HCT116 (cell line): ENCODE results near the gene HIF1A. TPM values are rescaled to one million over a fixed set of nuclear protein-coding genes. Genes with fewer than 3 reads are reported as not detected.

Experiments
- ATAC-seq: fragments of 200-7000 bp; cut with Tn5 transposase; 2 replicates; pipeline ENCODE4 v1.9.1; 2020; ENCODE audit warnings: mild to moderate bottlenecking, moderate library complexity
- BruUV-seq: library from RNA; stranded (reverse); fragments of 400-500 nt; replicated peaks from 2 replicates; lab custom pipeline; 2021; lab: Mats Ljungman, UMichigan
- CTCF ChIA-PET: fragments of 300-600 bp; sonication (Branson Sonifier 250); formaldehyde crosslinking; loops from one replicate; lab custom pipeline; 2021; ENCODE audit warnings: antibody characterized with exemption; lab: Charles Lee
- POLR2A ChIA-PET: fragments of 300-600, 350-600 bp; sonication (Branson Sonifier 250); formaldehyde crosslinking; loops from one replicate; lab custom pipeline; 2021; ENCODE audit warnings: antibody characterized with exemption; lab: Charles Lee
- RAD21 ChIA-PET, 2 experiments: fragments of 300-600 bp; sonication (Branson Sonifier 250); formaldehyde crosslinking; loops; one replicate each; lab custom pipeline; 2023; ENCODE audit warnings: low total read pairs in 2 of 2; ENCODE audit not compliant: uncharacterized antibody in 2 of 2, unreplicated experiment in 2 of 2, low non-redundant PET in 1 of 2; lab: Charles Lee
- DNase-seq: peaks from one replicate; pipeline ENCODE4 v3.0.0-alpha.2; 2010; ENCODE audit warnings: low read depth, low spot score
- H2AFZ ChIP-seq: fragments of 200-600 bp; shearing (Covaris generic), sonication (generic); 2 replicates; pipeline ENCODE4 v1.6.1; 2017; ENCODE audit warnings: low read depth, mixed run types, mixed read lengths, antibody characterized with exemption, low read length; ENCODE audit not compliant: poor library complexity, severe bottlenecking
- H3K27ac ChIP-seq: 2 replicates; pipeline ENCODE4 v1.5.1; 2012; ENCODE audit warnings: low read depth, low read length
- H3K27me3 ChIP-seq: fragments of 200-600 bp; sonication (generic); 2 replicates; pipeline ENCODE4 v1.6.1; 2016; ENCODE audit warnings: mixed run types, low read length, mixed read lengths; ENCODE audit not compliant: insufficient read depth
- H3K36me3 ChIP-seq, 2 experiments: fragments of 200-500 bp in 1 of 2; fragments of 200-600 bp in 1 of 2; sonication (Bioruptor generic) in 1 of 2; sonication (generic) in 1 of 2; 2 replicates each; pipeline versions ENCODE4 v1.5.1 to v1.6.1; 2014 to 2016; ENCODE audit warnings: low read length in 2 of 2, inconsistent platforms in 1 of 2, mixed read lengths in 1 of 2, mixed run types in 1 of 2; ENCODE audit not compliant: insufficient read depth in 2 of 2, control insufficient read depth in 1 of 2
- H3K4me1 ChIP-seq, 2 experiments: fragments of 200-600 bp in 1 of 2; sonication (generic) in 1 of 2; 2 replicates each; pipeline versions ENCODE4 v1.5.1 to v1.6.1; 2012 to 2017; ENCODE audit warnings: low read length in 2 of 2, inconsistent platforms in 1 of 2, mild to moderate bottlenecking in 1 of 2, mixed read lengths in 1 of 2, mixed run types in 1 of 2, moderate library complexity in 1 of 2; ENCODE audit not compliant: insufficient read depth in 2 of 2, control insufficient read depth in 1 of 2
- H3K4me2 ChIP-seq: fragments of 200-600 bp; sonication (generic); 2 replicates; pipeline ENCODE4 v1.6.1; 2017; ENCODE audit warnings: mixed run types, low read length, mixed read lengths
- H3K4me3 ChIP-seq, 2 experiments: fragments of 200-600 bp in 1 of 2; sonication (generic) in 1 of 2; replicated peaks in 1 of 2; 2 replicates each; pipeline ENCODE4 v1.5.1; 2011 to 2016; ENCODE audit warnings: low read length in 2 of 2, control low read depth in 1 of 2, low read depth in 1 of 2, mild to moderate bottlenecking in 1 of 2, mixed read lengths in 1 of 2, mixed run types in 1 of 2
- H3K79me2 ChIP-seq: fragments of 200-600 bp; sonication (generic); 2 replicates; pipeline ENCODE4 v1.6.1; 2017; ENCODE audit warnings: mild to moderate bottlenecking, mixed run types, low read length, moderate library complexity, mixed read lengths; ENCODE audit not compliant: insufficient read depth
- H3K9ac ChIP-seq: fragments of 200-600 bp; sonication (generic); 2 replicates; pipeline ENCODE4 v1.6.1; 2016; ENCODE audit warnings: low read length, mixed read lengths
- H3K9me2 ChIP-seq: fragments of 200-600 bp; sonication (generic), shearing (Covaris generic); 2 replicates; pipeline ENCODE4 v1.6.1; 2017; ENCODE audit warnings: mixed run types, mild to moderate bottlenecking, moderate library complexity; ENCODE audit not compliant: insufficient read depth
- H3K9me3 ChIP-seq, 2 experiments: fragments of 200-500 bp in 1 of 2; fragments of 200-600 bp in 1 of 2; sonication (Bioruptor generic) in 1 of 2; sonication (generic) in 1 of 2; 2 replicates each; pipeline ENCODE4 v1.6.1; 2014 to 2017; ENCODE audit warnings: low read length in 2 of 2, mixed read lengths in 2 of 2, inconsistent platforms in 1 of 2, low read depth in 1 of 2, mild to moderate bottlenecking in 1 of 2, mixed run types in 1 of 2, moderate library complexity in 1 of 2; ENCODE audit not compliant: control insufficient read depth in 1 of 2, insufficient read depth in 1 of 2
- H4K20me1 ChIP-seq: fragments of 200-600 bp; sonication (generic), shearing (Covaris generic); 2 replicates; pipeline ENCODE4 v1.6.1; 2017; ENCODE audit warnings: mixed run types, mild to moderate bottlenecking, moderate library complexity; ENCODE audit not compliant: insufficient read depth
- CBX3 ChIP-seq: IDR thresholded peaks from 2 replicates; pipeline ENCODE4 v1.6.1; 2012; ENCODE audit warnings: low read depth
- CEBPB ChIP-seq: IDR thresholded peaks from 2 replicates; pipeline ENCODE4 v1.6.1; 2012; ENCODE audit warnings: low read depth
- EGR1 ChIP-seq: IDR thresholded peaks from 2 replicates; pipeline ENCODE4 v1.6.1; 2012; ENCODE audit warnings: low read depth
- ELF1 ChIP-seq: IDR thresholded peaks from 2 replicates; pipeline ENCODE4 v1.6.1; 2012; ENCODE audit warnings: low read depth, borderline replicate concordance
- EZH2 ChIP-seq: fragments of 200-600 bp; sonication (generic); IDR thresholded peaks from 2 replicates; pipeline ENCODE4 v1.6.1; 2017; ENCODE audit warnings: antibody characterized with exemption, mixed run types
- EZH2phosphoT487 ChIP-seq: fragments of 200-600 bp; IDR thresholded peaks from 2 replicates; pipeline ENCODE4 v1.6.1; 2018; ENCODE audit warnings: antibody characterized with exemption, borderline replicate concordance
- FOSL1 ChIP-seq: IDR thresholded peaks from 2 replicates; pipeline ENCODE4 v1.6.1; 2012; ENCODE audit warnings: low read depth
- JUND ChIP-seq: IDR thresholded peaks from 2 replicates; pipeline ENCODE4 v1.6.1; 2012
- POLR2A ChIP-seq: IDR thresholded peaks from 2 replicates; pipeline ENCODE4 v1.7.0; 2011; ENCODE audit warnings: borderline replicate concordance; ENCODE audit not compliant: insufficient read depth, insufficient read length; ENCODE audit errors: extremely low read depth
- POLR2AphosphoS5 ChIP-seq: IDR thresholded peaks from 2 replicates; pipeline ENCODE4 v1.6.1; 2011; ENCODE audit warnings: mild to moderate bottlenecking, low read depth, low read length, moderate library complexity
- SIN3A ChIP-seq: IDR thresholded peaks from 2 replicates; pipeline ENCODE4 v1.6.1; 2012; ENCODE audit warnings: low read depth
- SRF ChIP-seq: IDR thresholded peaks from 2 replicates; pipeline ENCODE4 v1.6.1; 2012; ENCODE audit warnings: low read depth
- TCF7L2 ChIP-seq: IDR thresholded peaks from 2 replicates; pipeline ENCODE4 v1.7.0; 2011; ENCODE audit warnings: borderline replicate concordance, inconsistent platforms; ENCODE audit not compliant: insufficient read depth, insufficient read length; ENCODE audit errors: extremely low read depth
- YY1 ChIP-seq: IDR thresholded peaks from 2 replicates; pipeline ENCODE4 v1.6.1; 2011; ENCODE audit warnings: low read length, low read depth, moderate library complexity, mild to moderate bottlenecking; ENCODE audit not compliant: insufficient replicate concordance; ENCODE audit errors: extremely low read depth
- ZFX ChIP-seq: fragments of 450-650 bp; IDR thresholded peaks from 2 replicates; pipeline ENCODE4 v1.6.1; 2017
- ZNF274 ChIP-seq: fragments of 200-500 bp; sonication (Bioruptor generic); IDR thresholded peaks from 2 replicates; pipeline ENCODE4 v1.6.1; 2014; ENCODE audit warnings: mild to moderate bottlenecking, low read depth, low read length, inconsistent platforms
- intact Hi-C: fragments of 100-400 bp; cut with micrococcal nuclease; formaldehyde crosslinking; loops from 2 replicates; pipeline ENCODE4 v1.10.0; 2022
- total RNA-seq: library from RNA; stranded (reverse); gene quantifications from one replicate; pipeline ENCODE4 v1.2.1, GENCODE V29; 2021; ENCODE audit not compliant: unreplicated experiment
- TF ChIP-seq, protein P1 (sequence below): IDR thresholded peaks from 2 replicates; pipeline ENCODE4 v1.6.1; 2012; ENCODE audit warnings: low read depth
- TF ChIP-seq, protein P2 (sequence below), 3 experiments: fragments of 200-600 bp in 1 of 3; sonication (generic) in 1 of 3; IDR thresholded peaks in 2 of 3; conservative IDR thresholded peaks in 1 of 3; 2 replicates each; pipeline ENCODE4 v1.5.1; 2012 to 2017; ENCODE audit warnings: low read depth in 2 of 3, low read length in 2 of 3, antibody characterized with exemption in 1 of 3, borderline replicate concordance in 1 of 3, control low read depth in 1 of 3, mild to moderate bottlenecking in 1 of 3, mixed read lengths in 1 of 3, mixed run types in 1 of 3, moderate library complexity in 1 of 3; ENCODE audit not compliant: insufficient read depth in 1 of 3
- TF ChIP-seq, protein P3 (sequence below): IDR thresholded peaks from 2 replicates; pipeline ENCODE4 v1.6.1; 2012
- TF ChIP-seq, protein P4 (sequence below): IDR thresholded peaks from 2 replicates; pipeline ENCODE4 v1.6.1; 2012

The HIF1A gene
- total RNA-seq, 1 experiment from 2014 or later = 113 TPM

DNA sequence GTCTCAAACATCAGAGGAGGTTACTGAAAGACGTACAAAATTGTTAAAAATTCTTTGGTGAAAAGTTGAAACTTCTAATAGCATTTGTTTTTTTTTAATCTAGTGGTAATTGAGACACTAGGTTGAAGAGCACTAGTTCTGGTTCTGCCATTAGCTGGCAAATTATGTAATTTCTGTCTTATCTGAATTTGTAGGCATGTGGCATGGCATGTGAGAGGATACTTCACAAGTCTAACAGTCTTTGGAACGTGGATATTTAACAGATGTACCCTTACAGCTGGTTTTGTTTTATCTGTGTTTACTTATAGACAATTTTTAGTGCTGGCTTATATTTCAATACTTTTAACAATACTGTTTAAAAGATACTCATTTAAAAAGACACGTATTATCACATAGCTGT, 72.9 kb downstream of the HIF1A start (continued):
- TF ChIP-seq, protein P1, sequence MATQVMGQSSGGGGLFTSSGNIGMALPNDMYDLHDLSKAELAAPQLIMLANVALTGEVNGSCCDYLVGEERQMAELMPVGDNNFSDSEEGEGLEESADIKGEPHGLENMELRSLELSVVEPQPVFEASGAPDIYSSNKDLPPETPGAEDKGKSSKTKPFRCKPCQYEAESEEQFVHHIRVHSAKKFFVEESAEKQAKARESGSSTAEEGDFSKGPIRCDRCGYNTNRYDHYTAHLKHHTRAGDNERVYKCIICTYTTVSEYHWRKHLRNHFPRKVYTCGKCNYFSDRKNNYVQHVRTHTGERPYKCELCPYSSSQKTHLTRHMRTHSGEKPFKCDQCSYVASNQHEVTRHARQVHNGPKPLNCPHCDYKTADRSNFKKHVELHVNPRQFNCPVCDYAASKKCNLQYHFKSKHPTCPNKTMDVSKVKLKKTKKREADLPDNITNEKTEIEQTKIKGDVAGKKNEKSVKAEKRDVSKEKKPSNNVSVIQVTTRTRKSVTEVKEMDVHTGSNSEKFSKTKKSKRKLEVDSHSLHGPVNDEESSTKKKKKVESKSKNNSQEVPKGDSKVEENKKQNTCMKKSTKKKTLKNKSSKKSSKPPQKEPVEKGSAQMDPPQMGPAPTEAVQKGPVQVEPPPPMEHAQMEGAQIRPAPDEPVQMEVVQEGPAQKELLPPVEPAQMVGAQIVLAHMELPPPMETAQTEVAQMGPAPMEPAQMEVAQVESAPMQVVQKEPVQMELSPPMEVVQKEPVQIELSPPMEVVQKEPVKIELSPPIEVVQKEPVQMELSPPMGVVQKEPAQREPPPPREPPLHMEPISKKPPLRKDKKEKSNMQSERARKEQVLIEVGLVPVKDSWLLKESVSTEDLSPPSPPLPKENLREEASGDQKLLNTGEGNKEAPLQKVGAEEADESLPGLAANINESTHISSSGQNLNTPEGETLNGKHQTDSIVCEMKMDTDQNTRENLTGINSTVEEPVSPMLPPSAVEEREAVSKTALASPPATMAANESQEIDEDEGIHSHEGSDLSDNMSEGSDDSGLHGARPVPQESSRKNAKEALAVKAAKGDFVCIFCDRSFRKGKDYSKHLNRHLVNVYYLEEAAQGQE = no peak
- TF ChIP-seq EGR1 (no peak), SIN3A (no peak)

DNA sequence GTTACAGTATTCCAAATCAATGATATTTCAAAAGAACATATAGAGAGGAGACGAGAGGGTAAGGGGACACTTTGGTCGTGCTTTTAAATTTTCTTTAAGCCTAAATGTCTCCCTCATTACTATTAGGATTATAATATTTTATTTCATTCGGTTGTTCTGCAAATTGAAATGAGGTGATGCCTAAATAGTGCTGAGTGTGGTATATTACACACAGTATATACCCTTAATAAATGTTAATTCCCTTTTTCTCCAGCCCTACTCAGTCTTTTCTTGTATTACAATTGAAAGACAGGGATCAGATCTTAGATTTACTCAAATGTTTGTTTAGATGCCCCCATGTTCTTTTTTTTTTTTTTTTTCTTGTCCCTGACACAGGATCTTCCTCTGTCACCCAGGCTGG, 74.6 kb downstream of the HIF1A start:
- Histone ChIP-seq H3K4me1 (no peaks in the 10 kb centered on the region), H2AFZ (no peak overlapping the region), H3K27ac (no peak overlapping the region), H3K36me3 (peaks cover 14 to 32% of the 10 kb centered on the region in 2 experiments), H3K27me3 (no peaks in the 10 kb centered on the region), H3K4me2 (no peak overlapping the region), H3K9ac (no peak overlapping the region), H3K4me3 (no peak overlapping the region), H3K9me3 (no peaks in the 10 kb centered on the region), H4K20me1 (no peaks in the 10 kb centered on the region), H3K79me2 (peaks cover 23% of the 10 kb centered on the region), H3K9me2 (no peaks in the 10 kb centered on the region)
- intact Hi-C loops = no loop called here
- no peak for DNase-seq
- CTCF ChIA-PET = no interaction called here
- TF ChIP-seq ZNF274 (no peak), CBX3 (no peak), EZH2 (no peak), YY1 (no peak), POLR2A (no peak), JUND (no peak), ZFX (no peak), SRF (no peak), POLR2AphosphoS5 (no peak), EZH2phosphoT487 (no peak), CEBPB (no peak), EGR1 (no peak), TCF7L2 (no peak), ELF1 (no peak), FOSL1 (no peak), SIN3A (no peak)
- TF ChIP-seq, protein P2, sequence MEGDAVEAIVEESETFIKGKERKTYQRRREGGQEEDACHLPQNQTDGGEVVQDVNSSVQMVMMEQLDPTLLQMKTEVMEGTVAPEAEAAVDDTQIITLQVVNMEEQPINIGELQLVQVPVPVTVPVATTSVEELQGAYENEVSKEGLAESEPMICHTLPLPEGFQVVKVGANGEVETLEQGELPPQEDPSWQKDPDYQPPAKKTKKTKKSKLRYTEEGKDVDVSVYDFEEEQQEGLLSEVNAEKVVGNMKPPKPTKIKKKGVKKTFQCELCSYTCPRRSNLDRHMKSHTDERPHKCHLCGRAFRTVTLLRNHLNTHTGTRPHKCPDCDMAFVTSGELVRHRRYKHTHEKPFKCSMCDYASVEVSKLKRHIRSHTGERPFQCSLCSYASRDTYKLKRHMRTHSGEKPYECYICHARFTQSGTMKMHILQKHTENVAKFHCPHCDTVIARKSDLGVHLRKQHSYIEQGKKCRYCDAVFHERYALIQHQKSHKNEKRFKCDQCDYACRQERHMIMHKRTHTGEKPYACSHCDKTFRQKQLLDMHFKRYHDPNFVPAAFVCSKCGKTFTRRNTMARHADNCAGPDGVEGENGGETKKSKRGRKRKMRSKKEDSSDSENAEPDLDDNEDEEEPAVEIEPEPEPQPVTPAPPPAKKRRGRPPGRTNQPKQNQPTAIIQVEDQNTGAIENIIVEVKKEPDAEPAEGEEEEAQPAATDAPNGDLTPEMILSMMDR (IDR thresholded peaks at IDR 0.05 in 2 of 3, conservative IDR thresholded peaks at IDR 0.05 in 1 of 3; ENCODE audit: borderline replicate concordance in 1 of 3, insufficient read depth in 1 of 3, low read depth in 2 of 3, low read length in 2 of 3) = no peak
- TF ChIP-seq, protein P3, sequence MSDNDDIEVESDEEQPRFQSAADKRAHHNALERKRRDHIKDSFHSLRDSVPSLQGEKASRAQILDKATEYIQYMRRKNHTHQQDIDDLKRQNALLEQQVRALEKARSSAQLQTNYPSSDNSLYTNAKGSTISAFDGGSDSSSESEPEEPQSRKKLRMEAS = no peak
- TF ChIP-seq, protein P4, sequence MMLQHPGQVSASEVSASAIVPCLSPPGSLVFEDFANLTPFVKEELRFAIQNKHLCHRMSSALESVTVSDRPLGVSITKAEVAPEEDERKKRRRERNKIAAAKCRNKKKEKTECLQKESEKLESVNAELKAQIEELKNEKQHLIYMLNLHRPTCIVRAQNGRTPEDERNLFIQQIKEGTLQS = no peak
- BruUV-seq = no TSS peak
- RAD21 ChIA-PET = no interaction called here
- POLR2A ChIA-PET = no interaction called here
- ATAC-seq = no peak
